Spinal cord (tissue), 10 donors: ENCODE results near the gene CCDC77. TPM values are rescaled to one million over a fixed set of nuclear protein-coding genes. Genes with fewer than 3 reads are reported as not detected.
A peak's percentile ranks its signal among the peaks of the same experiment; 100 is the strongest.
"Not testable (repeated sequence)": the region's sequence is repeated elsewhere in the genome, so short reads cannot be mapped to it uniquely, and the experiment has no call there.

Experiments
- DNase-seq, 6 donors: peaks; one replicate each; pipeline versions ENCODE4 v3.0.0 to v3.0.0-alpha.2; 2013 to 2015; ENCODE audit warnings: low spot score in 6 of 6, low read depth in 4 of 6
- H3K27ac ChIP-seq: one replicate; pipeline ENCODE4 v1.5.1; 2013; ENCODE audit warnings: low read depth, low read length, control low read depth
- H3K27me3 ChIP-seq: one replicate; pipeline ENCODE4 v1.6.1; 2013; ENCODE audit warnings: low read length; ENCODE audit not compliant: control insufficient read depth, insufficient read depth
- H3K36me3 ChIP-seq: one replicate; pipeline ENCODE4 v1.6.1; 2013; ENCODE audit warnings: low read length; ENCODE audit not compliant: control insufficient read depth, insufficient read depth
- H3K4me1 ChIP-seq: one replicate; pipeline ENCODE4 v1.6.1; 2013; ENCODE audit warnings: low read length; ENCODE audit not compliant: control insufficient read depth, insufficient read depth
- H3K4me3 ChIP-seq: one replicate; pipeline ENCODE4 v1.5.1; 2013; ENCODE audit warnings: low read depth, low read length, control low read depth
- H3K9me3 ChIP-seq: one replicate; pipeline ENCODE4 v1.6.1; 2013; ENCODE audit warnings: low read length; ENCODE audit not compliant: control insufficient read depth, insufficient read depth
- WGBS: methylation state at CpG from one replicate; pipeline ENCODE4 v1.1.5; 2013; ENCODE audit warnings: missing lambda C conversion rate; ENCODE audit not compliant: insufficient coverage; 5-methylcytosine and 5-hydroxymethylcytosine counted together
- long read RNA-seq, 4 donors: transcript quantifications; one replicate each; lab custom pipeline, GENCODE V29; 2026
- polyA plus RNA-seq, 2 donors: library from polyadenylated mRNA; unstranded; fragments of 120-200 nt; gene quantifications; one replicate each; pipeline ENCODE4 v1.2.1, GENCODE V29; 2013; ENCODE audit not compliant: insufficient read length in 2 of 2
- total RNA-seq, 2 donors: library from RNA; depleted of rRNA in 1 of 2; stranded (reverse); fragments of 120-200 nt in 1 of 2; fragments of >200 nt in 1 of 2; gene quantifications; one replicate each; pipeline versions ENCODE4 v1.2.3 to v1.2.4, GENCODE V29; 2013 to 2014
- donor health status: healthy.

The CCDC77 gene
- 10 to 100 TPM; 17.2 to 17.5 TPM for total RNA-seq
- polyA plus RNA-seq = 10 to 100 TPM; 10.1 to 15.5 TPM
- long read RNA-seq, donor 1, partial matches to known transcripts = 0 of 3 reads
- long read RNA-seq, donor 1, other reads (novel, unspliced or antisense) = 0 of 3 reads
- long read RNA-seq, donor 2, partial matches to known transcripts = 0 of 1 reads
- long read RNA-seq, donor 2, other reads (novel, unspliced or antisense) = 0 of 1 reads
- long read RNA-seq, donor 3 = 0 reads
- long read RNA-seq, donor 4, partial matches to known transcripts = 0 of 1 reads
- long read RNA-seq, donor 4, other reads (novel, unspliced or antisense) = 0 of 1 reads

DNA sequence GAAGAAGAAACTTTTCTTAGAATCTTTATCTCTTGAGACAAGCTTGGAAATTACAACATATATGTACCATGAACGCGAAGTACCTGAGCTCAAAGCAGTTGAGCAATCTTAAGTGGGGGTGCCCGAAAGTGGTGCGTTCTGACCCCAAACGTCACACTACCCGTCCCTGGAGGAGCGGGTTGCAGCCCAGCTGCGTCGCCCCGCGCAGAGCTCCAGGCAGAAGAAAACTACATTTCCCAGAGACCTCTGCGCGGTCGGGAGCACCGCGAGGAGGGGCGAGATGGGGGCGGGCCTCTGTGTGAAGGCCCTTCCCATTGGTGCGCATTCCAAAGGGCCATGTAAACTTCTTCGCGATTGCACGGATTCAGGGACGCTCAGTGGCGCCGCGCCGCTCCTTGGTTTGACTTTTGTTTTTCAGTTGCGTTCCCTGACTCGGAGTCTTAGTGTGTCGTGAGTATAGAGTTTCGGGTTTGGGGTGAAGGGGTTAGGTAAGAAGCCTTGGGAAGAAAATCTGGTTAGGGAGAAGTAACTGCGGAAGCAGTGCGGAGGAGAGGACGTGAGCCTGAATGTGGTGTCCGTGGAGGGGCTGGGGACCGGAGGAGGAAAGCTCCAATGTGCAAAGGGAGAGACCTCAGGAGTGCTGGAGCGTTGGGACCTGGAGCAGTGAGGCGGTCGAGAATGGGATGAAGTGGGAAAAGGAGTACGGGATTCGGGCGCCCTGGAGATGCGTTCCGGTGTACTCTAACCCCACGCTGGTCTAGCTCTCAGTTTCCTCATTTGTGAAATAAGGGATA is at the start of gene CCDC77:
TSS of gene CCDC77 (plus strand) at position 410 of the 794 bp plus-strand sequence. CDS start 7,740 bp downstream, outside the sequence.
- under 1% methylated on average over 45 of the region's 45 CpGs for WGBS
- H3K27me3 ChIP-seq = no peaks in the 10 kb centered on the region
- DNase-seq = peak; percentile 89 to 98 (median 92)
- no peaks in the 10 kb centered on the region for H3K9me3 ChIP-seq
- peaks cover 8% of the 10 kb centered on the region for H3K4me1 ChIP-seq
- H3K27ac ChIP-seq = peak within 1 kb of the TSS; percentile 87
- no peaks in the 10 kb centered on the region for H3K36me3 ChIP-seq
- peak within 1 kb of the TSS; percentile 92 for H3K4me3 ChIP-seq

DNA sequence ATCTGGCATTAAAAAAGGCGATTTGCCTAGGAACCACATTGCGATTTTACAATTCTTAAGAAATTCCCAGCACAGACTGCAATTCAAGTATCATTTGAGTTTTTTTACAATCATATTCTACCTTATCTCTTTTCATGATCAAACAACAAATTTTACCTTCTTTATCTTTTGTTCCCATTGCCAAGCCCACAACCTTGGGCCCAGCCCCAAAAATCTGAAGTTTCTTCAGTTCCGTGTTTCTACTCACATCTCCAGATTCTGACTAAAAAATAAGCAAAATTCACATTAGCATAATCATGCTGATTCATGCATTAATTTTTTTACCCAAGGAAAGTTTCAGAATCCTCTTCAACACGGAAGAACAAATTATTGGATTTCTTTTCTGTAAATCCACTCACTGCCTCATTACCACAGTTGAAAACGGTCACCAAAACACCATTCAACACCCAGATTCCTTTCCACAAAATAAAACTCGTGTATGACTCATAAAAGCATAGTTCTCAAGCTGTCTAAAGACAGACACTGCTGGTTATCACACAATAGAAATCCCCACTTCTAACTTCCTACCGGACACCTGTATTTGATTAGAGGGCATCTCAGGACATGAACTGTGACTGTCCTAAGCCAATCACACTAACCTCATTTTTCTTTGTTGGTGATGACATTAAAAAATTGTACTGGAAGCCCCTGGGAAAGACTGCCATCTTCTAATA is 45.0 kb upstream of the CCDC77 start:
- WGBS = 94% methylated on average over 4 of the region's 7 CpGs
- Histone ChIP-seq H3K36me3 (peaks cover 50% of the 10 kb centered on the region), H3K4me3 (no peak overlapping the region), H3K27me3 (no peaks in the 10 kb centered on the region), H3K4me1 (no peaks in the 10 kb centered on the region), H3K9me3 (no peaks in the 10 kb centered on the region), H3K27ac (no peak overlapping the region)
- no peak for DNase-seq

DNA sequence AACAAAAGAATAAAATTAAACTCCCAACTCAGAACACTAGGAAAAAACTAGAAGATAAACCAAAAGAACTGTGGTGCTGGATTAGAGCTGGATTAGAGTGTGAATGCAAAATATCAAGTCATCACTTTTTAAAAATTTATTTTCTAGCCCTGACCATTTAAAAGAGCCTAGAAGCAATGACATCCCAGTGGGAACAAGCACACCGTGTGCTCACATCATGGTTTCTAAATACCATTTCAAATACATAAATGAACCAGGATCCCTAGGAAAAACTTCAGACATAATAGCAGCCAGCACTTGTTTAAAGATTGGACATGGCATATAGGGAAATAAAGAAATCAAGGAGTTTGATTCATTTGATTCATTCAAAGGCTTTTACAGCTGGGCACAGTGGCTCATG is 42.4 kb upstream of the CCDC77 start:
- Histone ChIP-seq H3K27ac (no peak overlapping the region), H3K4me3 (no peak overlapping the region), H3K4me1 (no peaks in the 10 kb centered on the region), H3K27me3 (no peaks in the 10 kb centered on the region), H3K9me3 (no peaks in the 10 kb centered on the region), H3K36me3 (peaks cover 36% of the 10 kb centered on the region)
- WGBS = no CpG with 5 or more reads among the region's 1 CpG
- no peak for DNase-seq

DNA sequence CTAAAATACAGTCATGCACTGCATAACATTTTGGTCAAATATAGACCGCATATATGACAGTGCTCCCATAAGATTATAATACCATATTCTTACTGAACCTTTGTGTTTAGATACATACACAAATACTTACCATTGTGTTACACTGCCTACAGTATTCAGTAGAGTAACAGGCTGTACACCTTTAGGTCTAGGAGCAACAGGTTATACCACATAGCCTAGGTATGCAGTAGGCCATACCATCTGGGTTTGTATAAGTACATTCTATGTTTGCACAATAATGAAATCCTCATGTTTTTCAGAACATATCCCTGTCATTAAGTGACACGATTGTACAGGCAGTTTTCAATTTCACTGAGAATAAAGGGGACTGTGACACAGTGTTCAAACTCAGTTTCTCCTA is 34.6 kb upstream of the CCDC77 start:
- Histone ChIP-seq H3K4me3 (no peak overlapping the region), H3K4me1 (no peaks in the 10 kb centered on the region), H3K27ac (no peak overlapping the region), H3K36me3 (peaks cover 31% of the 10 kb centered on the region), H3K9me3 (no peaks in the 10 kb centered on the region), H3K27me3 (no peaks in the 10 kb centered on the region)
- no CpG with 5 or more reads among the region's 2 CpGs for WGBS
- no peak for DNase-seq

DNA sequence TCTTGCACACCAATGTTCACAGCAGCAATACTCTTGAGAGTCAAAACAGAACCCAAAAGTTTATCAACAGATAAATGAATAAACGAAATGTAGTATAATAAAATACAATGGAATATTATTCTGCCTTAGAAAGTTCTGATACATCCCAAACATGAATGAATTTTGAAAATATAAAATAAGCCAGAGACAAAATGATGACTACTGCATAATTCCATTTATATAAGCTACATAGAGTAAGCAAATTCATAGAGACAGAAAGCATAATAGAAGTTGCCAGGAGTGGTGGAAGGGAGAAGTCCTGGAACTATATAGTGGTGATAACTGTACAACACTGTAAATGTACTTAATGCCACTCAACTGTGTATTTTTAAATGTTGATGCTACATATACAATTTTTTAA is 33.5 kb upstream of the CCDC77 start:
- no peak for DNase-seq
- Histone ChIP-seq H3K27me3 (no peaks in the 10 kb centered on the region), H3K4me1 (no peaks in the 10 kb centered on the region), H3K9me3 (no peaks in the 10 kb centered on the region), H3K4me3 (no peak overlapping the region), H3K36me3 (peaks cover 28% of the 10 kb centered on the region), H3K27ac (no peak overlapping the region)
- no CpG with 5 or more reads among the region's 1 CpG for whole genome bisulfite sequencing

DNA sequence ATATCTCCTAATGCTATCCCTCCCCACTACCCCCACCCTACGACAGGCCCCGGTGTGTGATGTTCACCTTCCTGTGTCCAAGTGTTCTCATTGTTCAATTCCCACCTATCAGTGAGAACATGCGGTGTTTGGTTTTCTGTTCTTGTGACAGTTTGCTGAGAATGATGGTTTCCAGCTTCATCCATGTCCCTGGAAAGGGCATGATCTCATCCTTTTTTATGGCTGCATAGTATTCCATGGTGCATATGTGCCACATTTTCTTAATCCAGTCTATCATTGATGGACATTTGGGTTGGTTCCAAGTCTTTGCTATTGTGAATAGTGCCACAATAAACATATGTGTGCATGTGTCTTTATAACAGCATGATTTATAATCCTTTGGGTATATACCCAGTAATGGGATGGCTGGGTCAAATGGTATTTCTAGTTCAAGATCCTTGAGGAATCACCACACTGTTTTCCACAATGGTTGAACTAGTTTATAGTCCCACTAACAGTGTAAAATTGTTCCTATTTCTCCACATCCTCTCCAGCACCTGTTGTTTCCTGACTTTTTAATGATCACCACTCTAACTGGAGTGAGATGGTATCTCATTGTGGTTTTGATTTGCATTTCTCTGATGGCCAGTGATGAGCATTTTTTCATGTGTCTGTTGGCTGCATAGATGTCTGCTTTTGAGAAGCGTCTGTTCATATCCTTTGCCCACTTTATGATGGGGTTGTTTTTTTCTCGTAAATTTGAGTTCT is 30.5 kb upstream of the CCDC77 start:
- H3K4me3 ChIP-seq, H3K27me3 ChIP-seq, H3K9me3 ChIP-seq, DNase-seq, H3K27ac ChIP-seq, H3K4me1 ChIP-seq: not testable (repeated sequence)
- H3K36me3 ChIP-seq = peaks cover 15% of the 10 kb centered on the region
- WGBS = 100% methylated on average over 2 of the region's 5 CpGs

DNA sequence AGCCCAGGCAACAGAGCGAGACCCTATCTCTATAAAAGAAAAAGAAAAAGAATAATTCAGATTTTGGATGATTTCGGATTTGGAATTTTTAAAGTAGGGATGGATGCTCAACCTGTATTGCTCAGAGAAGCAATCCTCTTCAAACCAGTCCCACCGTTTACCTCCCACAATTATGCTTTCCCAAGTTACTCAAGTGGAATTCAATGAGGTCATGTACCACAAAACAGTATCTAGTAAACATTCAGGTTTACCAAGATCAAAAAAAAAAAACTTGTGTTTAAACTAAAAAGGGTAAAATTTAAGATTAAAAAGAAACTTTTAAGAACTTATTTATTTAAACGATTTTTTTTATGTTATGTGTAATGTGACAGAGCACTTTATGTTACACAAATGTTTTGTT is 14.8 kb upstream of the CCDC77 start:
- Histone ChIP-seq H3K4me1 (peaks cover 3% of the 10 kb centered on the region), H3K27me3 (no peaks in the 10 kb centered on the region), H3K36me3 (peaks cover 26% of the 10 kb centered on the region), H3K4me3 (peak overlapping the region; percentile 91), H3K27ac (no peak overlapping the region), H3K9me3 (no peaks in the 10 kb centered on the region)
- no CpG with 5 or more reads among the region's 4 CpGs for WGBS
- DNase-seq = no peak

DNA sequence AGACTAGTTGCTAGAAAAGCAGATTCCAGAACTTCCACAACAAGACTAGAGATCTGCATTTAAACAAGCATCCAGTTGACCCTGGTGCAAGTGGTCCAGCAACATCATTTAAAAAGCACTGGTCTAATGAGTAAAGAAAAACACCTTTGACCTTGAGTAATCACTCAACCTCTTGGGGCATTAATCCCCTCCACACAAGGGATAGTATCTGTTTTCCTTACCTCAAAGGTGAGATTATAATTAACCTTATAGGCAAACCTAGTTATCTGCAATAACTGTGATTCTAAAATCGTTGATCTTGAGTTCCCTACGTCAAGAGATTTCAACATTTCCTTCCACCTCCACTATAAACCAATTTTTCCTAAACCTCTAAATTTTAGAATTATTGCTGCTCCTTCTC is 13.4 kb upstream of the CCDC77 start:
- peaks cover 3% of the 10 kb centered on the region for H3K4me1 ChIP-seq
- H3K27me3 ChIP-seq = no peaks in the 10 kb centered on the region
- H3K9me3 ChIP-seq = no peaks in the 10 kb centered on the region
- peaks cover 14% of the 10 kb centered on the region for H3K36me3 ChIP-seq
- WGBS = 10% methylated on average over 2 of the region's 2 CpGs
- DNase-seq = no peak
- H3K27ac ChIP-seq = peak overlapping the region; percentile 99
- H3K4me3 ChIP-seq = peak overlapping the region; percentile 91

DNA sequence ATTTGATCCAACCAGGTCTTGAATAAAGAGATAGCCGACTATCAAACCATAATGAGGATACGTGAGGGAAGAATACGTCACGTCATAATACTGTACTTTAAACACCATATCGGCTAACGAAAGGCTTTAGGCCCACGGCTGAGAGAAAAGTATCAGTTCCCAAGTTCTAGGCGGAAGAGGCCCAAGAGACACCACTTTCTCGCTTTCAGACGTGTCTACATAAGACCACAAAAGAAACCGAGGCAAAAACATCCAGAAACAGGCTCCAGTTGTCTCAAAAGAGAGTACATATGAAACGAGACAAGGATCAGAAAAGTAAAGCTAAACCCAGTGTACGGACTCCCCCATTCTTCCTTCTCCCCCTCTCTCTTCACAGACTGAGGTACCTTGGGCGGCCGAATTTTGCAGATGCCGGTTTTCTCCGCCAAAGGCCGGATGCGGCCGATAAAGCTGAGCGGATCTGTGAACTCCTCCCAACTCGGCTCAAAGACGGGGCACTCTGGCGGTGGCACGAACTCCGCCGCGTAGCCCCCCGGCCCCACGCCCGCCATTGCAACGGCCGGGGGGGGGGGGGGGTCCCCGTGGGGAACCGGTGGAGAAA is 12.8 kb upstream of the CCDC77 start:
- under 1% methylated on average over 21 of the region's 35 CpGs for WGBS
- no peaks in the 10 kb centered on the region for H3K9me3 ChIP-seq
- DNase-seq = peak in 2 of 6 donors; percentile 15 to 20
- H3K27ac ChIP-seq = peak overlapping the region; percentile 99
- peaks cover 8% of the 10 kb centered on the region for H3K36me3 ChIP-seq
- H3K27me3 ChIP-seq = no peaks in the 10 kb centered on the region
- H3K4me3 ChIP-seq = peak overlapping the region; percentile 91
- H3K4me1 ChIP-seq = peaks cover 3% of the 10 kb centered on the region
